GM18873 (cell line): ENCODE measurements around the gene ISCU.
A peak's percentile ranks its signal among the peaks of the same experiment; 100 is the strongest.
"Not testable (repeated sequence)": the region's sequence is repeated elsewhere in the genome, so short reads cannot be mapped to it uniquely, and the experiment has no call there.

ENCODE experiments used
- ATAC-seq: cut with Tn5 transposase; IDR thresholded peaks from one replicate; pipeline ENCODE4 v1.9.1; 2021; ENCODE audit warnings: mild to moderate bottlenecking, moderate library complexity, moderate number of reproducible peaks; ENCODE audit not compliant: unreplicated experiment, low FRiP score

The ISCU gene

DNA sequence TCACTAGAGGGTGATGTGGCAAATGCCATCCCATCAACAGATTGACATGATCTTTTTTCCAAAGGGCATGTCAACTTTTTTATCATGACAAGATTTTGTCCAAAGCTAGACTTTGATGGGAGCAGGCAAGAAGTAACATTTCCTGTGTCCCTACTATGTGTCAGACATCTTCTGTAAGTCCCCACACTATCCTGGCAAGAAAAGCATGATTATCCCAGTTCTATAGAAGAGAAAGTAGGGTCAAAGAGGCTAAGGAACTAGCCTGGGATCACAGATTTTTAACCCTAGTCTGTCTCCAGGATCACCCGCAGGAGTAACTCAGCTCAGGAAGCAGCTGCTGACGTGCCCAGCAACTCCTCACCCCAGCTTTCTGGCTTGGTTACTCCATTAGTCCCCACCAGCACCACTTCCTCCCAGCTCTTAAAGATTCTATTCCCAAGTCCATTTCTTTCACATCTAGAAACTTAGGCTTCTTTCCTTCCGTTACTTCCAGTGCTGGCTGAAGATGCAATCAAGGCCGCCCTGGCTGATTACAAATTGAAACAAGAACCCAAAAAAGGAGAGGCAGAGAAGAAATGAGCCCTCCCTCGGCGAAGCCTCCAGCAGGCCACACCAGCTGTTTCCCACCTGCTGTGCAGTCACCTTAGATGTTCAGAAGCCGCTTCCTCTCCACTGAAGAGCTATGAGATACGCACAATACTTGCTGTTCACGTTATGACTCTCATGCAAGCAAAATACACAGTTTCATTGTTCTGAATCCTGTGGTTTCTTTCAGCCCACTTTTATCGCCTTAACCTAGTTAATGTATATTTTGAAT, 6.2 kb downstream of the ISCU start:
- peak; percentile 64 for ATAC-seq

DNA sequence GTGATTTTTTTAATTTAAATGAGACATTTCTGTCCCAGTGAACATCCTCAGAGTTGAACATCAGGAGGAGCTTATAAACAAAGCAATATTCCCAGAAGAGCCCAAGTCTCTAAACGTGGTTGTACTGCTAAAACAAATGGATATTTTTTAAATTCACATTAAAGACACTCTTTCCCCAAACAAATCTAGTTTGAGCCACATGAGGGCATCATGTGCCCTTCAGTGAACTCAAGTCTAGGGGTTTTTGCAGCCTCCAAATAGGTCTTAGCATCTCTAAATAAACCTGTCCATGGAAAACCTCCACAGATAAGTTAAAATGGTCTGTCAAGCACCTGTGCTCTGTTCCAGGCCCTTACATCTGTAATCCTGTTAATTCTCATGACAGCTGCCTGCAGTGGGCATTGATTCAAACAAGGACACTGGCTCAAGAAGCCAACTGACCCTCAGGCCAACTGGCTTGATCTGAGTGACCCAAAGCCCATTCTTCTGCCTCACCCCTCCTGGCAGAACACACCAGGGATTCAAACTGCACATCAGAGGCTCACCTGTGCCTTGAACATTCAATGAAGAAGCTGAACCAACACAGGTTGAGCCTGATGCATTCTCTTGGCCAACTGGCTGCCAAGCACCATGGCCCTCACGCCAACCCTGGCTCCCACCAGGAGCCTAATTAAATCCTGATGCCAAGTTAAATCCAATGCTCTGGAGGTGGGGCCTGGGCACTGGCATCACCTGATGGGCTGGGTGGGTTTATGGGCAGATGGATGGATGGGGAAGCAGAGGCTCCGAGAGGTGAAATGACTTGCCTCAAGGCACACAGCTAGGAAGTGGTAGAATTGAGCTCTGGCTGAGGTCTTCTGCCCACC, 8.6 kb downstream of the ISCU start:
- no peak for ATAC-seq

DNA sequence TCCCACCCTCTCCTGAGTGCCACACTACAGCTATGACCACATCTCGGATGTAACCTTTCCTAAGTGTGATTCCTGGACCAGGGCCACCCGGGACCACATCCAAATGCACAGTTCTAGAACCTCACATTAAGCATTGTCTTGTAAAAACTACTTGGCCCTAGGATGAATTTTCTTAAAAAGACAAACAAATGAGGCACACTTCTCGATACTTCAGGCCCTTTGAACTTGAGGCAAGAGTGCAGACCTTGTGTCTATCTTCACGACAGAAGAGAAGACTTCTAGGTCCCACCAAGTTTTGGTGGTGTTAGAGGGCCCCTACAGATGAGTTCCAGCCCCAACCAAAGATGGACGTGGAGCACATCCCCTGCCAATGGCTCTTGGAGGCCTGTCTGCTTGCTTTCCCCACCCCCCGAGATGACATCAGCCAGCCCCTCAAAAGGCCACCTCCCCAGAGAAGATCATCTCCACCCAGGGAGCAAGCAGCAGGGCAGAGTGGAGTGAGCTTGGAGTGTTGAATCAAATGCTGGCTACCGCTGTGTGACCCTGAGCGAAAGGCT, 9.3 kb downstream of the ISCU start:
- ATAC-seq = no peak

DNA sequence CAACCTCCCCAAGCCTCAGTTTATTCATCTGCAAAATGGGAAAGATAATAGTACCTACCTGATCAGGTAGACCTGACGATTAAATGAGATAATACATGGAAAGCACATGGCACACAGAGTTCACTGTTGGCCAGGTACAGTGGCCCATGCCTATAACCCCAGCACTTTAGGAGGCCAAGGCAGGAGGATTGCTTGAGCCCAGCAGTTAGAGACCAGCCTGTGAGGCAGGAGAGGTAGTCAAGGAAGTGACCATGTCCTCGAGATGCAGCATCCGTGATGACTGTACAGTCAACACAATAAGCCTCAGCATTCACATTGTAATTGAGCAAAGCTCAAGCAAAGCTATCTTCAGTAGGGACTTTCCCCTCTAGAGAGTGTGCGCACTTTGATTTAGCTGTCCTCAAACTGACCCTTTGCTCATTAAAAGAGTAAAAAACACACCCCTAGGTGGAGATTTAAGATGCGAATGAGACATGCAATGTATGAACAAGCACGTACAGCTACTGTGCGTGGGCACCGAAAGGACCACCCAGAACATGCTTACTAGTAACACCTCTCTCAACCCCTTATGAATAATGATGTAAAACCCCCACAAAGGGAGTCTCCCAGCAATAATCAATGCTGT, 9.9 kb downstream of the ISCU start:
- ATAC-seq = no peak

DNA sequence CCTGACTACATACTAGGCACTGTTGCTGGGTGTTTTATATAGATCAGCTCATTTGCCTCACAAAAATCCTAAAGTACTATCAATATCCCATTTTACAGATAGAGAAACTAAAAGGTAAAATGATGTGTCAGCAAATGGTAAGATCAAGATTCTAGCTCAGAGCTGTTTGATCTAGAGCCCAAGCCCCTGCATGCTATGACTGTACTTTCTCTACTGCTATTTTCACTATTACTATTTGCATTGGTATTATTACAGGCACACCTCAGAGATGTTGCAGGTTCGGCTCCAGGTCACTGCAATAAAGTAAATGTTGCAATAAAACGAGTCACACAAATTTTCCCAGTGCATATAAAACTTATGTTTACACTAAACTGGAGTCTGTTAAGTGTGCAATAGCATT, 10.9 kb downstream of the ISCU start:
- no peak for ATAC-seq

DNA sequence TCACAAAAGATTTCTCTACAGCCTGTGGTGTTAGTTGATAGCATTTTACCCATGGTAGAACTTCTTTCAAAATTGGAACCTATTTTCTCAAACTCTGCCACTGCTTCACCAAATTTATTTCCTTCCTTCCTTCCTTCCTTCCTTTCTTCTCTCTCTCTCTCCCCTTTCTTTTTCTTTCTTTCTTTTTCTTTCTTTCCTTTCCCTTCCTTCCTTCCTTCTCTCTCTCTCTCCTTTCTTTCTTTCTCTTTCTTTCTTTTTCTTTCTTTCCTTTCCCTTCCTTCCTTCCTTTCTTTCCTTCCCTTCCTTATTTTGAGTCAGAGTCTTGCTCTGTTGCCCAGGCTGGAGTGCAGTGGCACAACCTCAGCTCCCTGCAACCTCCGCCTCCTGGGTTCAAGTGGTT, 11.9 kb downstream of the ISCU start:
- ATAC-seq = not testable (repeated sequence)

DNA sequence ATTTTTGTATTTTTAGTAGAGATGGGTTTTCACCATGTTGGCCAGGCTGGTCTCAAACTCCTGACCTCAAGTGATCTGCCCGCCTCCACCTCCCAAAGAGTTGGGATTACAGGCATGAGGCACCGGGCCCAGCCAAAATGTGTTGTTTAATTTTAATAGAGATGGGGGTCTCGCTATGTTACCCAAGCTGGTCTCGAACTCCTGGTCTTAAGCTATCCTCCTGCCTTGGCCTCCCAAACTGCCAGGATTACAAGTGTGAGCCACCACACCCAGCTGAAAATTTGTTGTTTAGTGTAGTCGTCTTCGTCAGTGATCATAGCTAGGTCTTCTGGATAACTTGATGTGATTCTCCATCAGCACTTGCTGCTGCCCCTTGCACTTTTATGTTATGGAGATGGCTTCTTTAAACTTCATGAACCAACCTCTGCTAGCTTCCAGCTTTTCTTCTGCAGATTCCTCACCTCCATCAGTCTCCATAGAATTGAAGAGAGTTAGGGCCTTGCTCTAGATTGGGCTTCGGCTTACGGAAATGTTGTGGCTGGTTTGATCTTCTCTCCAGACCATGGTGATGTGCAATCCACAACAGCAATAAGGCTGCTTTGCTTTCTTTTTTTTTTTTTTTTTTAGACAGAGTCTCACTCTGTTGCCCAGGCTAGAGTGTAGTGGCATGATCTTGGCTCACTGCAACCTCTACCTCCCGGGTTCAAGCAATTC, 13.0 kb downstream of the ISCU start:
- no peak for ATAC-seq

DNA sequence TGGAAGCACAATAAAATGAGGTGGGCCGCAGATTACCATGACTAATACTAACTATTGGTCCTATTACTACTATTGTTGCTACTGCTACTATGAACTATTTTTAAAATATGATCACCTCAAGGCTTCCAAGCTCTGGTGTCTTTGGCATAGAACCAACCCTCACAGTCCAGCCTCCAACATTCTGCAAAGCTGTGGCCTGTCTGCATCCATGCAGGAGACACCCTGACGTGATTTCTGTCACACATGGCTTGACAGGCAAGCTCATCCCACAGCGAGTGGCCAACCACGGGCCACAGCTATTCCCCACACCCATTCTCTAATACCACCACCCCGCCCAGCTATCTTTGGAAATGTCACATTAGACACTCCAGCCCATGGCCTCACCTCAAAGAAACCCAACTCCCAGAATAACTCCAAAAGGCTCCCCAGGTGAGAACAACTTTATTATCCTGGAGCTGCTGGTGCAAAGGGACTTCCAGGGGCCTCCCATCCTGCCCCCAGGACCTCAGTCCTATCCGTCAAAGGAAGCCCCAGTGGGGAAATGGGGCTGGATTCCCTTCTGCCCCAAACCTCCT, 14.4 kb downstream of the ISCU start:
- no peak for ATAC-seq

DNA sequence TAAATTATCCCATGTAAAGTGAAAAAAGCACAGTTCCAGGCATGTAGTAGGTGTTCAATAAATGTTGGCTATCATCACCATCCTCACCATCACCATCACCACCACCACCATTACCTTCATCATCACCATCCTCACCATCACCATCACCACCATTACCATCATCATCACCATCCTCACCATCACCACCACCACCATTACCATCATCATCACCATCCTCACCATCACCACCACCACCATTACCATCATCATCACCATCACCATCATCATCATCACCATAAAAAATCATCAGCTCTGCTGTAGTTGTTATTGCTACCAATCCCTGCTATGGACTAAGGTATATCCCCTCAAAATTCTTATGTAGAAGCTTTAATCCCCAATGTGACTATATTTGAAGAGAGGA, 15.1 kb downstream of the ISCU start:
- no peak for ATAC-seq

DNA sequence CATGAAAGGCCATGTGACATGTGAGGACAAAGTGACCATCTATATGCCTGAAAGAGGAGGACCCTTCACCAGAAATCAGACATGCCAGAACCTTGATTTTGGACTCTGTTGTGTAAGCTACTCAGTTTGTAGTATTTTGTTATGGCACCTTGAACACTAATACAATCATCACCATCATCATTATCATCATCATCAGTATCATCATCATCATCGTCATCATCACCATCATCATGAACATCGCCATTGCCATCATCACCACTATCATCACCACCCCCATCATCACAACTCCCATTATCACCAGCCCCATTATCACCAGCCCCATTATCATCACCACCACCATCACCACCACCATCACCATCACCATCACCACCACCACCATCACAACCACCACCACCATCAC, 15.9 kb downstream of the ISCU start:
- ATAC-seq = no peak

DNA sequence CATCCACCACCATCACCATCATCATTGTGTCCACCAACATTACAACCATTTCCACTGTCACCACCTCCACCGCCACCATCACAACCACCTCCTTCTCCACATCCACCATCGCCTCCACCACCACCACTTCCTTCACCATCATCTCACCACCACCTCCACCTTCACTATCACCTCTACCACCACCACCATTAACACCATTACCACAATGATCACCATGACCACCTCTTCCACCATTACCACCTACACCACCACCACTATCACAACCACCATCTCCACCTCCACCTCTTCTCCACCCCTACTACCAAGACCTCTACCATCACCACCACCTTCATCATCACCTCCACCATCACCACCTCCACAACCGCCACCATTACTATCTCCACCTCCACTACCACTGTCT, 16.4 kb downstream of the ISCU start:
- no peak for ATAC-seq

DNA sequence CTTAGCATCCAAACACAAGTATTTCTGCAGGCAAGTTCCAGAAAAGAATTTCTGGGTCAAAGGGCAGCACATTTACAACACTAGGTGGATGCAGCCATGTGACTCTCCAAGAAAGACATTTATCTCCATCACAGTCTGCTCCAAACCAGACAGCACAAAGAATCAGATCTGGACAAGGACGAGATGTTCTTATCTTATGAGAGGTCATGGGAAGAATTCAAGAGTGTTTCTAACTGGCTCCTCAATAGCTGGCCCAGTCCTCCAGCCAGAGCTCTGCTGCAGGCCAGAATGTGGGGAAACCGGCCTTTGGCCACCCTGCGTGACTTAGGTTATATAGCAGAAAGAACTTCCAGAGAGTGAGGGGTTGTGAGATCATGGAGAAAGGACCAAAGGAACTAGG, 18.1 kb downstream of the ISCU start:
- ATAC-seq = no peak

DNA sequence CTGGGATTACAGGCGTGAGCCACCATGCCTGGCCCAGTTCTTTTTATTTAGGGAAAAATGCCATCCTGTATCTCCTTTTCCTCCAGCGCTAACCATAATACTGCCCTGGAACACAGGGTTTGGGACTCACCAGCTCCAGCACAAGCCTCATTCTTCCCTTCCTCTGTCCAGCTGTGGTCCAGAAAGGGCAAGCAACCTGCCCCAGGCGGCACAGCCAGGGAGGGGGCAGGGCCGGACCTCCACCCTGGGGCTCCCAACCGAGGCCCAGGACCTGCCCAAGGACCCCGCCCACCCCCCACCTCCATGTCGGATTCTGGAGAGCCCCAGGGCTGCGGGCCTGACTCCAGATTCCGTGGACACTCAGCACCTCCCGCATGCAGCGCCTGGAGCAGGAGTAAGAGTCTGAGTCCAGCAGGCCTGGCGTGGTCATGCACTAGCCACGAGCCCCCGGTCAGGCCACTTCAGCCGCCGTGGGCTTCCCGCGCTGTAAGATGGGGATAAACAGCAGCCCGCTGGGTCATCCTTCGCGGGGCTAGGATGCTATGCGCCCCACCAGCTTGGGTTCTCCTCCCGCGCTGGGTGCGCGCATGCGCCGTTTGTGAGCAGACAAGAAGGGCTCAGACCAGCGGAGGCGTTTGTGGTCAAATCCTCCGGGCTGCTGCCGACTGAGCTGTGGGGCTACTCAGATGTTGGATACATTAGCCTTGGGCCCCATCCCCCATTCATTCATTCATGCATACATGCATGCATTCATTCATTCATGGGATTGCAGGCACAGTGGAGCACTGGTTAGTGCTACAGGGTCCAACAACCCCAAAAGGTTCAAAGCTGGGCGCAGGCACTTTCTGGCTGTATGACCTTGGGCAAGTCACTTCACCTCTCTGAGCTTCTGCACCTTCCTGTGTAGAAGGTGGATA, 19.2 kb downstream of the ISCU start:
- ATAC-seq = no peak

DNA sequence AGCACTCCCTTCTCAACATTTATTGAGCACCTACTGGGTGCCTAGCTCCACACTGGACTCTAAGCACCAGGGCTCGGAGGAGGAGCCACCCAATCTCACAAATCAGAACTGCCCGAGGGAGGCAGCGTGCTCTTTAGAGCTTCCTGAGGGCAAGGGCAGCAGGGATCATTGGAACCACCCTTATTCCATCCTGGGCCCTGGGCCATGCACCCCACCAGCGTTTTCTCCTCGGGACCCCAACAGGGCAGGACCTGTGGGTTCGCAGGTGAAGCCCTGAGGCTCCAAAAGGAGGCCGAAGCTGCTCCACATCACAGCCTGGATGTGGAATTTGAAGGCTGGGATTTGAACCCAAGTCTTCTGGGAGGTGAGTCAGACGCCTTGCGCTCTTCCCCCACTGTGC, 20.1 kb downstream of the ISCU start:
- no peak for ATAC-seq

DNA sequence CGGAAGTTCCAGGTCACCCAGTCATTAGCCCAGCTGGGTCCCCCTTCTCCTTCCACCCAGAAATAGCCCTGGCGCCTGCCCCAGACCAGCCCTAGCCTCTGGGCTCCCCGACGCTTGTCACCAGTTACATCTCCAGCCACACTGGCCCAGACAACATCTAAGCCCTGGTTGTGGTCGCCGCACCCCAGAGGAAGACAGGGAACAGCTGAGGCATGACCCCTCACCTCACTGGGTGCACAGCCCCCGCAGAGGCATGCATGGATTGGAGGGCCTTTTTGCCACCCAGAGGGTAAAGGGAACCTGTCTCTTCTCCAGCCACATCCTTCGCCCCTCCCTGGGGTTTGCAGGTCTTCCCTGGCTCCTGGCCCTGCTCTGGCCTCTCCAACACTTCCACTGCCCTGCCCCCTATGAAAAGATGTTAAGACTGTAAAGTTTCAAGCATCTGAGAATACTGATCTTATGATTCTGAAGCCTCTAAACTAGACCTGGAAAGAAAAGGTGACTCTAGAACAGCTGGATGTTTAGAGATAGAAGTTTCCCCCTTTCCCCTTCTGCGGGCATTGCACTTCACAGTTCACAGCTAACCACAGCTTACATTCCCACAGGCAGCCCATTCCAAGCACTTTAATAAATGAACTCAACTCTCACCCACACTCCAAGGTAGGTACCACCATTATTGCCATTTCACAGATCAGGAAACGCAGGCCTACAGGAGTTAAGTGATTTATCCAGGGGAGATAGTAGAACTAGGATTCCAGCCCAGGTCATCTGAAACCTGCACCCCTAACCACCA, 20.8 kb downstream of the ISCU start:
- ATAC-seq = no peak

DNA sequence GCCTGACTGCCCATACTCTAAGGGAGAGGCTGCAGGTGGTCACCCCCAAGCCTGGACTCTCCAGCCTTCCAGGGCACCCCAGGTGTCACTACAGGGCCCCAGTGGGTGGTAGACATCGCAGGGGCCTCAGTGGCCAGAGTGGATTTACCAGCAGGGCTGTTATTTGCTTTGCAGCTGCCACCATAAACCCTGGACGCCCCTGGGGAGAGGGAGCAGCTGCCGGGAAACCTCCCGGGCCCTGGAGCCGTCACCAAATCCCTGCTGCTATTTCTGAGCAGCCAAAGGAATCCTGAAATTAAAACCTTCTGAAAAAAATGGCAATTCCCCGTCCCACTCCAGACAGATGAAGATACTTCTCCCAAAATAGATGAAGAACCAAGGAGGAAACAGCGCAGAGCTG, 21.6 kb downstream of the ISCU start:
- no peak for ATAC-seq

DNA sequence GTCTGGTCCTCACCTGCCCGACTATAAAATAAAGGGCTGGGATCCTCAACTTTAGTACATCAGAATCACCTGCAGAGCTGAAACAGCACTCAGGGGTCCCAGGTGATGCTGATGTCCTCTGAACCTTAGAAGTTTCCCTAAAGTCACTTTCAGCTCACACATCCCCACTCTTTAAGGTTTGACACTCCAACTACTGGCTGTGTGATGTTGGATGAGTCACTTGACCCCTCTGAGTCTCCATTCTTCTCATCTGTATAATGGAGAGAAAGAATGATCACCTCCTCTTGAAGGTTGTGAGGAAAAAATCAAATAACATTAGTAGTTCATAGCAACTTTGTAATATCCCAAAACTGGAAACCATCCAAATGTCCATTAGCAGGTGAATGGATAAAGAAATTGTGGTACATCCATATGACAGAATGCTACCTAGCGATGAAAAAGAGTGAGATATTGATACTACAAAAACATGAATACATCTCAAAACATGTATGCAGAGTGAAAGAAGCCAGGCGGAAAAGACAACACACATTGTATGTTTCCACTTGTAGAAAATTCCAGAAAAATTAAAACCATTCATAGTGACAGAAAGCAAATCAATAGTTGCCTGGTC, 22.2 kb downstream of the ISCU start:
- ATAC-seq = no peak

DNA sequence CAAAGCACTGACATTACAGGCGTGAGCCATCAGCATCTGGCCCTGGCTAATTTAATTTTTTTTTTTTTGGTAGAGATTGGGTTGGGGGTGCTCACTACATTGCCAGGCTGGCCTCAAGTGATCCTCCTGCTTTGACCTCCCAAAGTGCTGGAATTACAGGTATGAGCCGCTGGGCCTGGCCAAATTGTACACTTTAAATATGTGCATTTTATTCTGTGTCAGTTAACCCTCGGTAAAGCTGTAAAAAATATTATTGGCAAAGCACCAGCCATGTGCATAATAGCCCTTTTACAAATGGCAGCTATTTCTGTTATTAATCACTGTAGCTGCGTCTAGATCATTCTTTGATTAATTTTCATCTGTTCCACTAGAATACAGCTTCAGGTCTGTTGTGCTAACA, 23.5 kb downstream of the ISCU start:
- ATAC-seq = no peak
